OCI-LY7 (cell line): Measurements from ENCODE around the gene LRRFIP2.

Source experiments
- EZH2phosphoT487 ChIP-seq: fragments of 200-600 bp; sonication (generic); IDR thresholded peaks from 2 replicates; pipeline ENCODE4 v1.6.1; 2018; ENCODE audit warnings: low read depth, borderline replicate concordance, mild to moderate bottlenecking, mixed run types, antibody characterized with exemption, low read length, moderate library complexity, mixed read lengths
- TF ChIP-seq, protein P1 (sequence below): fragments of 200-600 bp; sonication (generic); conservative IDR thresholded peaks from 2 replicates; pipeline ENCODE4 v1.5.1; 2014; ENCODE audit warnings: mild to moderate bottlenecking, antibody characterized with exemption, low read length, moderate library complexity, mixed read lengths

DNA sequence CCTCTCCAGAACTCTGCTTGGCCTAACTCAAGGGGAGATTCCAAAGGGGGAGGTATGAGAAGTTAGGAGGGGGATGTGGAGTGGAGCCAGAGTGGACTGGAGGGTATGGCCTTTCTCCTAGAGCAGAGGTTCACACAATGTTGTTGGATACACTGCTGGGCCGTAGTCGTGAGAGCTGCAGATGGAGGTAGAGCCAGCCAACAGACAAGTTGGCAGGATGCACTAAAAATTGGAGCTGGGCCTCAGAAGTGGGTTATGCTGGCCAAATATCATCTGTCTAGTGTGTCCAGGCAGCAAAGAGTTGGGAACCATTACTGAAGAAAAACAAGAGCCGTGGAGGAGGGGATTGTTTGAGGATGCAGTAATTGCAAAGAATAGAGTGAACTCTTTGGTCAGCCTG lies 27.7 kb upstream of the LRRFIP2 start:
- TF ChIP-seq, protein P1, sequence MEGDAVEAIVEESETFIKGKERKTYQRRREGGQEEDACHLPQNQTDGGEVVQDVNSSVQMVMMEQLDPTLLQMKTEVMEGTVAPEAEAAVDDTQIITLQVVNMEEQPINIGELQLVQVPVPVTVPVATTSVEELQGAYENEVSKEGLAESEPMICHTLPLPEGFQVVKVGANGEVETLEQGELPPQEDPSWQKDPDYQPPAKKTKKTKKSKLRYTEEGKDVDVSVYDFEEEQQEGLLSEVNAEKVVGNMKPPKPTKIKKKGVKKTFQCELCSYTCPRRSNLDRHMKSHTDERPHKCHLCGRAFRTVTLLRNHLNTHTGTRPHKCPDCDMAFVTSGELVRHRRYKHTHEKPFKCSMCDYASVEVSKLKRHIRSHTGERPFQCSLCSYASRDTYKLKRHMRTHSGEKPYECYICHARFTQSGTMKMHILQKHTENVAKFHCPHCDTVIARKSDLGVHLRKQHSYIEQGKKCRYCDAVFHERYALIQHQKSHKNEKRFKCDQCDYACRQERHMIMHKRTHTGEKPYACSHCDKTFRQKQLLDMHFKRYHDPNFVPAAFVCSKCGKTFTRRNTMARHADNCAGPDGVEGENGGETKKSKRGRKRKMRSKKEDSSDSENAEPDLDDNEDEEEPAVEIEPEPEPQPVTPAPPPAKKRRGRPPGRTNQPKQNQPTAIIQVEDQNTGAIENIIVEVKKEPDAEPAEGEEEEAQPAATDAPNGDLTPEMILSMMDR: no peak
- TF ChIP-seq EZH2phosphoT487: no peak
